NB4 (cell line): ENCODE measurements around the gene PLA2G4B.

ENCODE experiments used
- MYC ChIP-seq: IDR thresholded peaks from 2 replicates; pipeline ENCODE4 v1.6.1; 2011; ENCODE audit warnings: low read depth, low read length
- POLR2A ChIP-seq: IDR thresholded peaks from 2 replicates; pipeline ENCODE4 v1.6.1; 2011; ENCODE audit warnings: mild to moderate bottlenecking; ENCODE audit not compliant: insufficient read length; ENCODE audit errors: extremely low read depth
- TF ChIP-seq, protein P1 (sequence below): IDR thresholded peaks from one replicate; pipeline ENCODE4 v1.5.1; 2012; ENCODE audit warnings: low read depth, low read length
- TF ChIP-seq, protein P2 (sequence below): IDR thresholded peaks from 2 replicates; pipeline ENCODE4 v1.6.1; 2011; ENCODE audit warnings: low read depth, low read length

DNA sequence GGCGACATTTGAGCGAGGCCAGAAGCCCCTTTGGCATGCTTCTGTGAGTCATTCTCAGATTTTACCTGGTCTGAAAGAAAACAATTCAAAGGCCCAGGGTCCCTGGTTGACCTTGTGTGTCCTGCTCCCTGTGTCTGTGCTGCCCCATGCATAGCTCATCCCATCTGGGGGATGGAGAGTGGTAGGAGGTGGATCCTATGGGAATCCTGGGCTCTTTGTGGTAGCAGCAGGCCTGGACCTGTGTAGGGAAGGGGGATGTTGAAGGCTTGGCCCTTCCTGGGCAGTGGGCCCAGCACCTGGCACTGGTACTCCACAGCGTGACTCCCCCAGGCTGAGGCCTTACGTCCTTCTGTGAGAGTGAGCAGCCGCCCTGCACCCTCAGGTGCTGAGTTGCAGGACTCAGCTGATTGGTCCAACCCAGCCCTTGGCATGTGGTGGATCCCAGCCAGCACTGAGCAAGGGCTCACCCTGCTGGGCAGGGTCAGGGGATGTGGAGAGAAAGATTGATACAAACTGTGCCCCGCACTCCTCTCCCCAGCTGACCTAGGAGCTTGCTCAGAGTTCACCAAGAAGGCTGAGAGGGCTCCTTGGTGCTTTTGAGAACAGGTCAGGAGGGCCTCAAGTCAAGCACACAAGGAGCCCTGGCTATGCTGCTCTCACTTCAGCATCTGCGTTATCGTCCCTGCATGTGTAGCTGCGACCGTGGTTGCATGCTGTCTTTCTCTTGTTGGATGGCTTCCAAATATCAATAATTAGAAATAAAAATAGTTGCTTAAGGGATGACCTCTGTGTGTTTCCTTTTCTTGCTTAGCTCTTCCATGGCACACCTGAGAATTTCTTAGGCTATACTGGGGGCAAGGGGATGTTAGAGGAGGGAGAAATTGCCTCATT, 32.1 kb upstream of the PLA2G4B start:
- no peak for TF ChIP-seq POLR2A
- TF ChIP-seq, protein P1, sequence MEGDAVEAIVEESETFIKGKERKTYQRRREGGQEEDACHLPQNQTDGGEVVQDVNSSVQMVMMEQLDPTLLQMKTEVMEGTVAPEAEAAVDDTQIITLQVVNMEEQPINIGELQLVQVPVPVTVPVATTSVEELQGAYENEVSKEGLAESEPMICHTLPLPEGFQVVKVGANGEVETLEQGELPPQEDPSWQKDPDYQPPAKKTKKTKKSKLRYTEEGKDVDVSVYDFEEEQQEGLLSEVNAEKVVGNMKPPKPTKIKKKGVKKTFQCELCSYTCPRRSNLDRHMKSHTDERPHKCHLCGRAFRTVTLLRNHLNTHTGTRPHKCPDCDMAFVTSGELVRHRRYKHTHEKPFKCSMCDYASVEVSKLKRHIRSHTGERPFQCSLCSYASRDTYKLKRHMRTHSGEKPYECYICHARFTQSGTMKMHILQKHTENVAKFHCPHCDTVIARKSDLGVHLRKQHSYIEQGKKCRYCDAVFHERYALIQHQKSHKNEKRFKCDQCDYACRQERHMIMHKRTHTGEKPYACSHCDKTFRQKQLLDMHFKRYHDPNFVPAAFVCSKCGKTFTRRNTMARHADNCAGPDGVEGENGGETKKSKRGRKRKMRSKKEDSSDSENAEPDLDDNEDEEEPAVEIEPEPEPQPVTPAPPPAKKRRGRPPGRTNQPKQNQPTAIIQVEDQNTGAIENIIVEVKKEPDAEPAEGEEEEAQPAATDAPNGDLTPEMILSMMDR: no peak
- TF ChIP-seq, protein P2, sequence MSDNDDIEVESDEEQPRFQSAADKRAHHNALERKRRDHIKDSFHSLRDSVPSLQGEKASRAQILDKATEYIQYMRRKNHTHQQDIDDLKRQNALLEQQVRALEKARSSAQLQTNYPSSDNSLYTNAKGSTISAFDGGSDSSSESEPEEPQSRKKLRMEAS: 0 out of 2 replicates have a peak, but pooled peaks have one; percentile 10
- TF ChIP-seq MYC: peak; percentile 9; the same call in 1 of the 2 replicates
